ENCODE measurements around the gene CKAP2L.
"Not testable (repeated sequence)": the region's sequence is repeated elsewhere in the genome, so short reads cannot be mapped to it uniquely, and the experiment has no call there.

DNA sequence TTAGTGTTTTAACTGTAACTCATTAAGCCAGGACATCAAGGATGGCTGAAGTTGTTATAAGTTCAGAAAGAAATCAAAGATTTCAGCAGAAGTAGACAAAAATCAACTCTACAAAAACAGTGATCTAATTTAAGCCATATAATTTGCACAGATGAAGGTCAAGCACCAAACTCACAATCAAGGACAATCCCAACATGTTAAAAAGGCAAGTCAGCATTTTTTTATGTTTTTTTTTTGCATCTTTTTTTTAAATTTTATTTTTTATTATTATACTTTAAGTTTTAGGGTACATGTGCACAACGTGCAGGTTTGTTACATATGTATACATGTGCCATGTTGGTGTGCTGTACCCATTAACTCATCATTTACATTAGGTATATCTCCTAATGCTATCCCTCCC lies 48.3 kb downstream of the CKAP2L start:
- TF ChIP-seq, protein P1, sequence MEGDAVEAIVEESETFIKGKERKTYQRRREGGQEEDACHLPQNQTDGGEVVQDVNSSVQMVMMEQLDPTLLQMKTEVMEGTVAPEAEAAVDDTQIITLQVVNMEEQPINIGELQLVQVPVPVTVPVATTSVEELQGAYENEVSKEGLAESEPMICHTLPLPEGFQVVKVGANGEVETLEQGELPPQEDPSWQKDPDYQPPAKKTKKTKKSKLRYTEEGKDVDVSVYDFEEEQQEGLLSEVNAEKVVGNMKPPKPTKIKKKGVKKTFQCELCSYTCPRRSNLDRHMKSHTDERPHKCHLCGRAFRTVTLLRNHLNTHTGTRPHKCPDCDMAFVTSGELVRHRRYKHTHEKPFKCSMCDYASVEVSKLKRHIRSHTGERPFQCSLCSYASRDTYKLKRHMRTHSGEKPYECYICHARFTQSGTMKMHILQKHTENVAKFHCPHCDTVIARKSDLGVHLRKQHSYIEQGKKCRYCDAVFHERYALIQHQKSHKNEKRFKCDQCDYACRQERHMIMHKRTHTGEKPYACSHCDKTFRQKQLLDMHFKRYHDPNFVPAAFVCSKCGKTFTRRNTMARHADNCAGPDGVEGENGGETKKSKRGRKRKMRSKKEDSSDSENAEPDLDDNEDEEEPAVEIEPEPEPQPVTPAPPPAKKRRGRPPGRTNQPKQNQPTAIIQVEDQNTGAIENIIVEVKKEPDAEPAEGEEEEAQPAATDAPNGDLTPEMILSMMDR (IDR thresholded peaks at IDR 0.05) = not testable (repeated sequence)
- TF ChIP-seq POLR2A (IDR thresholded peaks at IDR 0.05) = not testable (repeated sequence)
